Measurements from ENCODE around the gene SPTBN5.

Gene SPTBN5

DNA sequence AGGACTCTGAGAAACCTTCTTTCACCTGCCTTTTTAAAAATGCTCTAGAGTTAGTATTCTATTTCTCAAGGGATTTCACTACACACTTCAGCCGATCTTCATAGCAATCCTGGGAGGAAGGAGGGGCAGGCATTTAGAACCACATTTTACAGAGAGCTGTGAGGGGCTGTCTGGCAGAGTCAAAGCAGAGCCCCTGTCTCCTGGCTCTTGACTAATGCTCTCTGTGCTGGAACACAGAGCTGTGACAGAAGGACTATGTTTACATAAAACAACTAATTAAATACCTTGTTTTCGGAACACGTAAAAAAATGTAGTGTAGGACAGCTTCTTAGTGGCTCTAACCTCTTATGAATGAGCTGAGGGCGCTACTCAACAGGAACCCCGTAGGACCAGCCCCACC lies 7.6 kb upstream of the SPTBN5 start:
- no peak for FAIRE-seq

DNA sequence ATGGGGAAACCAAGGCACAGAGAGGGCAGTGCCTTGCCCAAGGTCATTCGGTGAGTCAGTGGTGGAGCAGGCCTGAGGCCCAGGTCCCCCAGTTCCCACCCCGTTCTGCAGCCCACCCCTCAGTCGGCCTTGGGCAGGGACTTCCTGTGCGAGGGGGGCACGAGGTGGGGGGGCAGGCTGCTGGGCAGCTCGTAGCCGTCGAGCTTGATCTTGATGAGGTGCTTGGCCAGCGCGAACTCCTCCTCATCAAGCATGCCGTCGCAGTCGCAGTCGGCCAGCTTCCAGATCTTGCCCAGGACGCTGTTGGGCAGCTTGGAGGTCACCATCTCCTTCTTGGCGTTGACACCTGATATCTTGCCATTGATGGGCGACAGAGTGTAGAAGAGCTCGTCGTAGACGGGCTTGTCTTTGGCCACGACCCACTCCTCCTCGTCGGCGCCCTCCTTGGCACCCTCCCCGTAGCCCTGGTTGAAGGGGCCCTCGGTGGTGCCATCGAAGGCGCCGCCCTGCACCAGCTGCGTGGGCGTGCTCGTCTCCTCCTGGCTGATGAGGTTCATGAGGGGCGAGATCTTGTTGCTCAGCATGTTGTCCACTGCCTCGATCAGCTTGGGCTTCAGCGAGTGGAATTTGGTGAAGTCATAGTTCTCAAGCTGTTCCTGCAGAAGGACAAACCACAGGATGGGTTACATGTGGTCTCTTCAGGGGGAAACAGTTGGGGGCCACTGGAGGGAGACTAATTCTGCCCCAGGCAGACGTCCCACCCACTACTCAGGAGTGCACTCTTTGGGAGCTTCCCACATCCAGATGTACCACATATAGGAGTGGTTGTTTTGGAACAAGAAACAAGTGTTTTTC lies 6.9 kb upstream of the SPTBN5 start:
- FAIRE-seq, result no peak

DNA sequence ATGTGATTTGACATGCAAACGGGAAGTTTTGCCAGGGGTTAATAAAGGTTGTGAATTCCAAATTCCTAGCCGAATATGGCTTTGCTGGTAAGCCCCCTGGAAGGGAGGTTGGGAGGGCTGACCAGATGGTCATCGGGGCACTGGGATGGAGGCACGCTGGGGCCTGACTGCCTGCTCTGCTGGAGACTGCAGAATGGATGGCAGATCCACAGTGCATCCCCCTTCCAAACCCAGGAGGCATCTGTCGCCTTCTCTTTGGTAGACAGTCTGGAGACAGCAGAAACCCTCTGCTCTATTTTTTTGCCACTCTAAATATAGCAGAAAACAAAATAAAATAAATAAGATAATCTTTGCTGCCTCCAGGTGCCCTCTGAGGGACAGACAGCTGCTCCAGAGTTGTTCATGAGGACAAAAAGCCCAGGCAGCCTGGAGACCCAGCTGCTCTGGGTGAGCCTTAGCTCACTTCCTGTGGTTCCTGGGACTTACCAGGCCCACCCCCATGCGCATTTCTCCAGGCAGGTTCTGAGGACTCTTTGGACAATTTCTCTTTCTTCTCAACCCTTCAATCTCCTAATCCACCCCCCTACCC lies 6.1 kb upstream of the SPTBN5 start:
- no peak for FAIRE-seq

DNA sequence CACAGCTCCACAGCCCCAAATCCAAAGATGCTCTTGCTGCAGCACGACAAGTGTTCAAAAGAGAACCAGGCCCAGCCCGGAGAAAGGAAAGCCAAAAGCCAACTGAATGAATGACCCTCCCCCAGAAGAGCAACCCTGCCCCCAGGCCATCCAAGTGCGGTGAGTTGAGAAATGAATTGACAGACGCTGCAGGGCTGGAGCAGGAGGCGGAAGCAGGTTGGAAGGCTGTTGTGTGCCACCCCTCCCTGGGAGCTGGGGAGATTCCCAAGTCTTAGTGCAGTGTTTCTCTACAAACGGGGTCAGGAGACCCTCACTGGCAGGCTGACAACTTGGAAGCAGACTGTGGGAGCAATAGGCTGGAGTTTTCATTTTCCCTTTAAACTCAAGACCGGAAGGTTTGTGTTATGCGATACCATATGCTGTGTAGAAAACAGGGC lies 3.5 kb upstream of the SPTBN5 start:
- no peak for FAIRE-seq

DNA sequence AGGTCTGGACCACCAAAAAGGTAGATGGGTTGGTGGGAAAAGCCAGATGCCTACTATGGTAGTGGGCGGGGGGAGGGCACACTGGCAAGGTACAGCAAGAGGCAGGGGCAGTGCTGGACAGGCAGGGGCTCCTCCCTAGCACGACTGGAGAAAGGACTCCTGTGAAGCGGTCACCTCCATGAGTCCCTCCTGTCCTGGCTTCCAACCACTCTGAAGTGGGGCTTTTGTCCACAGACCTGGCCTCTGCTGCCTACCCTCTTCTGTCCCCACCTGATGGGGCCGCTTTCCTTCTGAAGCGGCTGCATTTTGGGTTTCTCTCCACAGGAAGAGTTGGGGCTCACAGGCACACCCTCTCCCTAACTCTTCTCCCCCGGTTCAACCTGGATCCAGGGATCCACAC lies 2.7 kb upstream of the SPTBN5 start:
- no peak for FAIRE-seq

DNA sequence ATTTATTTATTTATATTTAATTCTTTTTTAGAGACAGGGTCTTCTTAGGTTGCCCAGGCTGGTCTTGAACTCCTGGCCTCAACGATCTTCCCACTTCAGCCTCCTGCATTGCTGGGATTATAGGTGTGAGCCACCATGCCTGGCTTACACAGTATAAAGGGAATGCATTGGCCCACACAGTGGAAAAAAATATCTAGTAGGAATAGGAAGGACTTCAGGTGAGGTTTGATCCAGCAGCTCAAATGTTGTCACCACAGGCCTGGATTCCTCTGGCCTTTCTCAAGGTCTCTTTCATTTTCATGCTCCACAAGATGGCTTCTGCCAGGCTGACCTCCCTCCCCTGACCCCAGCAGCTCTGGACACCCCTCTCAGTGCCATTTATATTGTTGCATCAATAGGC lies 2.1 kb upstream of the SPTBN5 start:
- FAIRE-seq, result no peak

DNA sequence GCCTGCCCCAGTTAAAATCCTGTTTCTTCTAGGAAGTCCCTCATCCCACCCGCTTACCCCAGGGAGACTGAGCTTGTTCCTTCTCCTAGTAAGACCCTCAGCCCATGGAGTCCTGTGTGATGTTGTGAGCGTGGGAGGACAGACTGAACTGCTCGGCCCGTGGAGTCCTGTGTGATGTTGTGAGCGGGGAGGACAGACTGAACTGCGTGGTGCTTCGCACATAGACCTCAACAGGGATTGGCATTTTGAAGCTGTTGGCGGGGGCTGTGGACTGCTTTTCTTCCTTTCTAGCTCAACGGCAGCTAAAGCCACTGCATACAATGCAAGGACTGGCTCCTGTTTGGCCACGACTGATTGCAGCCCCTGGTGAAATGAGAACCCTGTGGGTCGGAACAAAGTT lies 1.6 kb upstream of the SPTBN5 start:
- no peak for FAIRE-seq

DNA sequence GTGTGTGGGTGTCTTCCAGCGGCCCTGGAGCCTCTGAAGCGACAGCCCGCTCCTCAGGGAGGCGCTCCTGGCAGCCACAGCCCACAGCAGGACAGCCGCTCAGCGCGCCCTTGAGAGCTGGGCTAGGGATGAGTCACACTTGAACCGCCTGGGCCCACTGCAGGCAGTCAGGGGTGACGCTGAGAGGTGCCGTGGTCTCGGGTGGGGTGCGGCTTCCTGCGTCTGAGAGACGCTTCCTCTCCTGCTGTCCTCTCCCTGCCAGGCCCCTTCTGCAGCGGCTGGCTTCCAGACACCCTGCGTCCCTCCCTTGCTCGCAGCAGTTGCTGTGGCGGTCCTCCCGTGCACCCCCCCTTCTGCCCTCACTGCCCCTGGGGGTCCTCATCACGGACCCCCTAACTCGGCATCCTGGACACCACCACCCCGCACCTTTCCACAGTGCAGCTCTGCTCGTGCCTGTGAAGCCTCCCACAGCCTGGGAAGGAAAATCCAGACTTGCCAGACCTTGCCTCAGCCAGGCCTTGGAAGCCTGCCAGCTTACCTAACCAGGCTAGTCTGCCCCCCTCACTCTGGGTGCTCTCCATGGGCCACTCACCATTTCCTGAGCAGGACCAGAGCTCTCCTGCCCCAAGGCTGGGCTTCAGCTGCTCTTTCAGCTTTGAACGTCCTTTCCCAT lies 1.1 kb upstream of the SPTBN5 start:
- FAIRE-seq, result no peak

DNA sequence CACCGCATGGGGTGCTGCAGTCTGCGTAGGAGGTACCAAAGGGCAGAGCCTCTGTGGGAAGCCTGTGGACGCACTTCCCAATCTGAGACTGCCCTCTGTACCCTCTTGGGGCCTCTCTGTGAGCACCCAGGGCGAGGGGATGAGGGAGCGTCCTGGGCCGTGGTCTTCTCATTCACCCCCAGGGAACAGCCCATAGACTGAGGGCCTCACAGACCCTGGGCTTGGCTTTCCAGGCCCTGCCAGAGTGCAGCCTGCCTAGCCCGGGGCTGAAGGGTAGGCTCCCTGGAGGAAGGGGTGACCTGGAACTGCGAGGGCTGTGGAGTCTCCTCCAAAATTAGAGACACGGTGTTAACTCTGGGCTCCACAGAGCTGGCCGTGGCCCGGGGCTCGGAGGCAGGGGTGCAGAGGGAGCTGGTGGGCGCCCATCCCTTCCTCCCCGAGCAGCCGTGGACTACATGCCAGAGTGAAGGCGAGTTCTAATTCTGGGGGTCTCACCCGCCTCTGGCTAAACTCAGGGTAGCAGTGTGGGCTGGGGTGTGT lies 468 bp upstream of the SPTBN5 start:
- no peak for FAIRE-seq

DNA sequence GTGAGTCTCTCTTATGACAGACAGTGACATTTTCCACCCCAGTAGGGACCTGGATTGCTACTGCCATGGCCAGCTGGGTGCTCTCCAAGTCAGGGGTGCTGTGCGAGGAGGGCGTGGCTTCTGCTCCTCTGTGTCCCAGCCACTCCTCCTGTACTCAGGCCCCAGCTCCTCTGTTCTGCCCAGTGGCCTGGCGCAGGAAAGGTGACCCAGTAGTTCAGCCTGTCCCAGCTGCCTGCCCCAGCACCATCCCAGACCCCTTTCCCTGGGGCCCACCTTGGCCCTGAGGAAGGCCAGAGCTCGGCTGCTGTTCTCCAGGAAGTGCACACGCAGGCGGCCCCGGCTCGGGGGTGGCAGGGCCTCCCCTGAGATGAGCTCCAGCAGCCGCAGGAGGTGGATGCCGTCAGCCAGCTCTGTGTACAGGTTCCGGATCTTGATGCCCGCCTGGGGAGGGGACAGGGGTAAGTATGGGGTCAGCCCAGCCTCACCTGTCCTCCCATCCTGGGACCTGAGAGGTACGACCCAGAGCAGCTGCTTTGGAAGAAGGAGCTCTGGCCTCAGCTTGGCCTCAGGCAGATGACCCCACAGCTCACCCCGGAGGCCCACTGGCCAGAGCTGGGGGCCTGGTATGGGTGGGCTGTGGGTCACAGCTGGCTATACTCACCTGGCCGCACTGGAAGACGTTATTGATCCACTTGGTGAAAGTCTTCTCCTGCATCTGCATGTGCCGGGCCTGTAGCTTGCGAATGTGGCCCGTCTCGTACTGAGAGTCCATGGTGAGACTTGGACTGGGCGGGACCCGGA lies 1.0 kb downstream of the SPTBN5 start:
- FAIRE-seq, result no peak

DNA sequence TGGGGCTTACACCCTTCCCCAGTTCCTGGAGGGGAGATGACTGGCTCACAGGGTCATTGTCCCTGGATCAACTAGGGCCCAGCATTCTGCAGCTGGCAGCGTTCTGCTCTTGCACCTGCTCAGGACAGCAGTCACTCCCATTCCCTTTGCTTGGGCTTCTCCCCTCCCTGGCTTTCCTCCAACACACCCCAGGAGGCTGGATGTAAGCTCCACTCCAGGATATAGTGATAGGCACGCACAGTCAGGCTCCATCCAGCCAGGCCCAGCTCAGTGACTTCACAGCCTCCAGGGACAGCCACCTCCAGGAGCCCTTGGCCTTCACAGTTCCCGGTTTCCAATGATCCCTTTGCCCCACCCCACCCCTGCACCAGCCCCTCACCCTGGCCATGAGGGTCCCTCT lies 1.9 kb downstream of the SPTBN5 start:
- FAIRE-seq, result no peak

DNA sequence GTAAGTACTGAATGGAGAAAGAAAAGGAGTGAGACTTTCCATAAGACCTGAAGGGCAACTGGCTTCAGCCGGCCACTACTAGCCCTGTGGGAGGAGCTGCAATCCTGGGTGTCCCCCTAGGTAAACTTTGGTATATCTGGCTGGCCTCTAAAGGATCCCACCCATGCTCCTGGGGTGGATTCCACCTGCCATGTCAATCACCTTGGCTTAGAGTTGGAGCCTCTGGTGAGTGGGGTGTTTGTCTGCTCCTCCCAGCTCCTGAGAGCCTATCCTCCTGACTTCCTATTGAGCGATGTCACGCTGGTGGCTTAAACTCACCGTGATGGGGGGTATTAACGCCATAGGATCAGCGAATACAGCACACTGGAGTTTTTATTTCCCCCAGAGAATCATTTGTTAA lies 2.6 kb downstream of the SPTBN5 start:
- FAIRE-seq, result no peak

DNA sequence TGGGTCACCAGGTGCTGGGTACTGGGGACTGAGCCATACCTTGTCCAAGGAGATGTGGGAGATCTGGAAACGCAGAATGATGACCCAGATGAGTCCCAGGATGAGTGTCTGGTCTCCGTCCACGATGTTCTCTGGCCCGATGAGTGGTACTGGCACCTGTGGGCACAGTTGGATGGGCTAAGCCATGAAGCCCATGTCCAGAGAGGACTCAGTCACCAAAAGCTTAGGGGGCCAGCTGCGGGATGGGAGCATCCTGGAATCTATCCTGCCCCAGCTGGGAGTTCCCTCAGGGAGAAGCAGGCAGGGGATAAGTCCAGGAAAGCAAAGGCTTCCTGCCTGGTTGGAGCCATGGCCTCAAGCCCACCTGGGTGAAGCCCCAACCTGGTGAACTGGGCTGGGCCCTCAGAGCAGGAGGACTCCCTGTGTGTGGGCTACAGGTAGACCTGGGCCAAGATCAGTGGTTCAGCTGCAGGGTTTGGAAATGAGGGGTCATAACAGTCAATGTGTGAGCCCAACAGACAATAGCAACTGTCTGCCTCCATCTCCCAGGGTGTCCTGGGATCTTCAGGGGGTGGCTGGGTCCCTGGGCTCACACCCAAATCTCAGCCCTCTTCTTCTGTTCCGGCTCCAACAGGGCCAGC lies 3.7 kb downstream of the SPTBN5 start:
- no peak for FAIRE-seq

DNA sequence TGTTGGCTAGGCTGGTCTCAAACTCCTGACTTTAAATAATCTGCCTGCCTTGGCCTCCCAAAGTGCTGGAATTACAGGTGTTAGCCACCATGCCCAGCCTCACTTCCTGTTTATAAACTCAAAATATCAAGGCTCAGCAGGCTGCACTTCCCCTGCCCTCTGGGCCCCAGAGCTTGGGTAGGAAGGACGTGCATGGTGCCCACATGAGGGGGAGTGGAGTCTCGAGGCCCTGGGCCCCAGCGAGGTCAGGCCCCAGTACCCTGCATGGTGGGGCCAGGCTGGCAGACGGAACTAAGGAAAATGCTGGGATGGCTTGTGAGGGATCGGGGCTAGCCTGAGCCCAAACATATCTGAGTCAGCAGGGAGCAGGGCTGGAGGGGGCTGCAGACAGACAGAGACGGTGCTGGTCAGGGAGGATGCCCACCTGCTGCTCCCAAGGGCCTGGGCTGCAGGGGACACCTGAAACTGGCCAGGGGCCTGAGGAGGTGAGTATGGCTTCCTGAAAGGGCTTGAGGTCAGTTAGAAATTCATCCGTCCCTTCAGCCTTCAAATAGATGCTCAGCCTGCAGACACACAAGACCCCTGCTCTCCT lies 5.1 kb downstream of the SPTBN5 start:
- no peak for FAIRE-seq

DNA sequence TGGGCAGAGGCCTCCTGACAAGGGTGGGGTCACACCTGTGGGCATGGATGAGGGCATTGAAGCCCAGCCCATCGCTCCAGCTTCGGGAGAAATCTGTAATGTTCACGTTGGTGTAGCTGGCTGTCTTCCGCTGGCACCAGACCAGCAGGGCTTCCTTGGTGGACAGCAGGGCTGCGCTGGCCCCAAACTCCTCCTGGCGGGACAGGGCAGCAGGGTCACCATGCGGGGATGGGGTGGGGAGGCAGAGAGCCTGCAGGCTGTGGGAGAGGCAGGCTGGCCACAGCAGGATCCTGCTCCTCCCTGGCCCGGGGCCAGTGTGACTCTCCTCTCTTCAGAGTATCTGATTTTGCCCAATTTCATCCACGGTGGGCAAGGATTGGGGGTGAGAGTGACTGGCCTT lies 6.0 kb downstream of the SPTBN5 start:
- FAIRE-seq, result no peak

DNA sequence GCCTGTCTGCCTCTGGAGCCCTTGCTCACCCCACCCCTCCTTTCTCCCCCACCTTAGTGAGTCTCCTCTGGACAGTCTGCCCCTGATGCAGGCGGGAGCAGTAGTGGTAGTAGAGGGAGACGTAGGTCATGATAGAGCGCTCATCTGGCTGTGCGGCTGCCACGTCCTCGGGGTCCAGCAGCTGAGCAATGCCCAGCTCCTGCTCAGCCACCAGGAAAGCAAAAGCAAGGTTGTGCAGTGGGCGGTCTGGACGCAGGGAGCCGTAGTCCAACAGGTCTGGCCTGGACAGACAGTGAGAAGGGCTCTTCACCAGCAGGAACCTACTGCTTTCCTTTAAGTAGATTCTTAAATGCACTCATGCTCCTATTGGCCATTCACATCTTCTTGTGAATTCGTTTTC lies 6.7 kb downstream of the SPTBN5 start:
- no peak for FAIRE-seq

DNA sequence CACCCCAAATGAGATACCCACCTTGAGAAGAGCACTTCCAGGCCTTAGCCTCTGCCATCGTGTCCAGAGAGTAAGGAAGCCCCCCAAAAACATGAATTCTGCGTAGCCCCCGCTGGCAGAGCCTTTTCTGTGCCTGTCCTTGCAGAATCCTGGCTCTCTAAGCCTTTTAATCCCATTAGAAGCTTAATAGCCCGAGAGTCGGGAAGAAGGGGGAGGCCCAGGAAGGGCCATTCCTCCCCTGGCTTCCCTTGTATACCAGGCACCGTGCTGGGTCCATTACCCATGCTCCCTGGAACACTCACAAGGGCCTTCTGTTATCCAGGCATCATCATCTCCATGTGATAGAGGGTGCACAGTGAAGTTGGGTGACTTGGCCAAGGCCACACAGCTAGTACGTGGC lies 7.1 kb downstream of the SPTBN5 start:
- FAIRE-seq, result no peak

DNA sequence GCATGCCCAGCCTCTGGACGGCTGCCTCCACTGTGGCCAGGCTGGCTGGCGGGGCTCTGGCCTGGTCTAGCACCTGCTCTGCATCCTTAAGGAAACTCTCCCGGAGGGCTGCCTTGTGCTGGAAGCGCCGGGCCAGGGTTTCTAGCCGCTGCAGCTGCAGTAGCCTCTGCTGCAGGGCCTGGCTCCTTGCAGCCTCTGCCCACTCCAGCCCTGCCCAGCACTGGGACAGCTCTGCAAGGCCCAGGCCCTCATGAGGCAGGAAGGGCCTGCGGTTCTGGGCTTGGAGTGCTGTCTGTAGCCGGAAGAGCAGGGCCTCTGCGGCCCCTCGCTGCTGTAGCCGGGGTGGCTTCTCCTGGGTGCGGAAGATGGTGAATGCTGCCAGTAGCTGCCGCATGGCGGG lies 8.0 kb downstream of the SPTBN5 start:
- FAIRE-seq, result no peak

DNA sequence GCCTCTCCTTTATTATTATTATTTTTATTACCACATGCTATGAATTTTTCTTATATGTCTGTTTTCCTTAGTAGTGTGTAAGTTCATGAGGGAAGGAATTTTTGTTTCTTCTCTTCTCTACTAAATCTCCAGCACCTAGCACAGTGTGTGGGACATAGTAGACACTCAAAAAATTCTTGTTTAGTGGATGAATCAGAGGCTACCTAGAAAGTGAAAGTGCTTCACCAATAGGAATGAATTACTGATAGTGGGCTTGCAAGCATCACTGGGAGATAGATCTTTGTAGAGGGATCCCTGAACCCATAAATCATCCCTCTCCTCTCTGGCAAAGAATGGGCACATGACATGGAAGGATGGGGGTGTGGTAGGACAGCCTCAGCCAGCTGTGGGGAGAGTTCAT lies 8.5 kb downstream of the SPTBN5 start:
- no peak for FAIRE-seq

DNA sequence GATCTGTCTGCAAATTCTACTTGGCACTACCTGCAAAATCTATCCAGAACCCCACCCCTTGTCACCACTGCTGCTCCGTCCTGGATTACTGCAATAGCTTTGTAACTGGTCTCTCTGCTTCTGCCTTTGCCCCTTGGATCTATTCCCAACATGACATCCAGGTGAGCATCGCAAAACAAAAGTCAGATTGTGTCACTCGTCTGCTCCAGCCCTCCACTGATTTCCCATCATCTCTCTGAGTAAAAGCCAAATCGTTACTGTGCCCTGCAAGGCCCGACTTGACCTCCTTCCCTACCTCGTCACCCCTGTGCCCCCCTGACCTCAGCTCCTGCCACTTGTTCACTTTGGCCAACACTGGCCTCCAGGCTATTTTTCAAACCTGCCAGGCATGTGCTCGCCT lies 9.4 kb downstream of the SPTBN5 start:
- no peak for FAIRE-seq

DNA sequence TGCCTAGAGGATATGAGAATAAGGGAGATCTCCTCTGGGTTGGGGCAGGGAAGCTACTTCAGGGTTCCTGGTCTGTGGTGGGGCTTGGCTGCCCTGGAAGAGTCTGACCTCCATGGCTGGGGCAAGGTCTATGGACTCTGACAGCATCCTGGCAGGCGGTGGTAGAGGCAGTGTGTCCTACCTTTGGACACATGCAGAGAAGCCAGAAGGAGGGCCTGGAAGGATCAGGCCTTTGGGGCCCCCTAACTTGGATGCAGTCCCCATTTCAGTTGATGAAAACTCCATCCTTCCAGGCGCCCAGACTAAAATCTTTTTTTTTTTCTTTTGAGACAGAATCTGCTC lies 10.4 kb downstream of the SPTBN5 start:
- FAIRE-seq, result no peak
